Loucy (cell line): Measurements from ENCODE around the gene PPP1R14B.
A peak's percentile ranks its signal among the peaks of the same experiment; 100 is the strongest.
"Not testable (repeated sequence)": the region's sequence is repeated elsewhere in the genome, so short reads cannot be mapped to it uniquely, and the experiment has no call there.

ENCODE experiments used
- H2AFZ ChIP-seq: fragments of 200-600 bp; sonication (generic); 2 replicates; pipeline ENCODE4 v1.6.0; 2016; ENCODE audit warnings: antibody characterized with exemption, mild to moderate bottlenecking, low read length, moderate library complexity
- H3F3A ChIP-seq: fragments of 200-600 bp; 2 replicates; pipeline ENCODE4 v1.6.0; 2016; ENCODE audit warnings: antibody characterized with exemption, low read depth, mild to moderate bottlenecking
- H3K27me3 ChIP-seq: fragments of 200-600 bp; sonication (generic); 2 replicates; pipeline ENCODE4 v1.6.1; 2014; ENCODE audit warnings: low read length, mild to moderate bottlenecking; ENCODE audit not compliant: insufficient read depth, poor library complexity, severe bottlenecking
- H3K36me3 ChIP-seq: fragments of 200-600 bp; sonication (generic); 2 replicates; pipeline ENCODE4 v1.6.1; 2016; ENCODE audit warnings: low read length; ENCODE audit not compliant: insufficient read depth
- H3K4me1 ChIP-seq: fragments of 200-600 bp; sonication (generic); 2 replicates; pipeline ENCODE4 v1.5.1; 2014; ENCODE audit warnings: low read length, mild to moderate bottlenecking; ENCODE audit not compliant: insufficient read depth, poor library complexity, severe bottlenecking
- H3K4me2 ChIP-seq: fragments of 200-600 bp; sonication (generic); 2 replicates; pipeline ENCODE4 v1.6.0; 2014; ENCODE audit warnings: antibody characterized with exemption, low read length, low read depth, mild to moderate bottlenecking; ENCODE audit not compliant: poor library complexity, severe bottlenecking
- H3K4me3 ChIP-seq: fragments of 200-600 bp; sonication (generic); 2 replicates; pipeline ENCODE4 v1.5.1; 2014; ENCODE audit warnings: low read length, mild to moderate bottlenecking, mixed read lengths; ENCODE audit not compliant: poor library complexity, severe bottlenecking
- H3K79me2 ChIP-seq: fragments of 200-600 bp; sonication (generic); 2 replicates; pipeline ENCODE4 v1.6.1; 2014; ENCODE audit warnings: low read length; ENCODE audit not compliant: insufficient read depth
- H3K9ac ChIP-seq: fragments of 200-600 bp; sonication (generic); 2 replicates; pipeline ENCODE4 v1.6.0; 2014; ENCODE audit warnings: mild to moderate bottlenecking, low read depth, low read length, moderate library complexity; ENCODE audit not compliant: poor library complexity, severe bottlenecking
- H3K9me2 ChIP-seq: fragments of 200-600 bp; sonication (generic); replicated peaks from 2 replicates; pipeline ENCODE4 v1.6.1; 2016; ENCODE audit warnings: low read depth, low read length, mixed read lengths
- H3K9me3 ChIP-seq: fragments of 200-600 bp; sonication (generic); 2 replicates; pipeline ENCODE4 v1.6.1; 2014; ENCODE audit warnings: mild to moderate bottlenecking, antibody characterized with exemption, low read length, low read depth; ENCODE audit not compliant: insufficient read depth
- H4K20me1 ChIP-seq: fragments of 200-600 bp; sonication (generic); 2 replicates; pipeline ENCODE4 v1.6.0; 2014; ENCODE audit warnings: antibody characterized with exemption, low read length, mild to moderate bottlenecking; ENCODE audit not compliant: insufficient read depth, poor library complexity, severe bottlenecking
- CTCF ChIP-seq: fragments of 200-600 bp; sonication (generic); conservative IDR thresholded peaks from 2 replicates; pipeline ENCODE4 v1.5.1; 2014; ENCODE audit warnings: mild to moderate bottlenecking, antibody characterized with exemption, low read length
- EZH2phosphoT487 ChIP-seq: fragments of 200-600 bp; IDR thresholded peaks from 2 replicates; pipeline ENCODE4 v1.6.1; 2018; ENCODE audit warnings: antibody characterized with exemption, mild to moderate bottlenecking, moderate library complexity, borderline replicate concordance

The PPP1R14B gene

GRCh38 chr11:64248578-64248977 lies 1.8 kb upstream of the PPP1R14B start:
- H3K9ac ChIP-seq, result no peak overlapping the region
- H3K36me3 ChIP-seq, result peaks cover 7% of the 10 kb centered on the region; the same call in 1 of the 2 replicates
- peaks cover 3% of the 10 kb centered on the region; the same call in 1 of the 2 replicates for H3F3A ChIP-seq
- peaks cover 18% of the 10 kb centered on the region for H4K20me1 ChIP-seq
- H3K4me3 ChIP-seq, result no peak overlapping the region
- H3K4me2 ChIP-seq, result no peak overlapping the region
- no peaks in the 10 kb centered on the region for H3K9me3 ChIP-seq
- H2AFZ ChIP-seq, result no peak overlapping the region
- no peaks in the 10 kb centered on the region for H3K9me2 ChIP-seq
- H3K4me1 ChIP-seq, result peaks cover 35% of the 10 kb centered on the region
- H3K79me2 ChIP-seq, result peaks cover 33% of the 10 kb centered on the region
- no peaks in the 10 kb centered on the region for H3K27me3 ChIP-seq
- no peak for TF ChIP-seq CTCF
- no peak for TF ChIP-seq EZH2phosphoT487

DNA sequence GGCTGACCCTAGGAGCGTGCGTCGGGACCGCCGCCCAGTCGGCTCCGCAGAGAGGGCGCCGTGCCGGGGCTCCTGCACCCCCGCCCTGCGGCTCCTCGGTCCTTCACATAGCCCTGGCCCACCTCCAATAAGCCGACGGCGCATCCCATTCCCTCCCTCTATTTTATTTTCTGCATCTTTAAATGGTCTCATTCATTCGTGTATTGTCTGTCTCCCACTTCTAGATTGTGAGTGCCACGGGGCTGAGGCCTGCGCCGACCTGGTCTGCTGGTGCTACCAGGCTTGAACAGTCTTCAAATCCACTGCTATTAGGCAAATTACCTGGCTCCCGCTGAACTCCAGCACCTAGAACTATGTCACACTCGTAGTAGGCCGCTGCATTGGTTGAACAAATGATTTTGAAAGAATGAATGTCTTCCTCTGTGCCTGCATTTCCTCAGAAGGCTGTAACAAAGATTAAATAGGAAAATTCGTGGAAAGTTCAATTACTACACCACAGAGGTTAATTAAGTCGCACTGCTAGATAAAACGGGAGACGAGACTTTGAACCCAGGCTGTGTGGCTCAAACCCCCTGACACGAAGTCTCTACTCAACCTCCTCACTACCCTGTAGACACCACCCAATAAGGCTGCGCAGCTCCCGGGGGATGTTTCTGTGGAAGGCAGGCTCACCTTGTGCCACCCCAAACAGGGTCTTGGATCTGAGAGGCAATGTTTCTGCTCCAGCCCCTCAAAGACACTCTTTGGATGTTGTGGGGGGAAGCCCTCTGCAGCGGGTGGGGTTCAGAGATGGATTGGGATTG lies 1.2 kb upstream of the PPP1R14B start:
- H3K9ac ChIP-seq, result no peak overlapping the region
- peaks cover 3% of the 10 kb centered on the region; the same call in 1 of the 2 replicates for H3F3A ChIP-seq
- H3K79me2 ChIP-seq, result peaks cover 39% of the 10 kb centered on the region
- no peak for TF ChIP-seq CTCF
- H4K20me1 ChIP-seq, result peaks cover 22% of the 10 kb centered on the region
- peaks cover 11% of the 10 kb centered on the region; the same call in 1 of the 2 replicates for H3K36me3 ChIP-seq
- peak overlapping the region; percentile 94; the same call in 1 of the 2 replicates for H2AFZ ChIP-seq
- no peaks in the 10 kb centered on the region for H3K27me3 ChIP-seq
- peak overlapping the region; percentile 100 for H3K4me2 ChIP-seq
- no peaks in the 10 kb centered on the region for H3K9me3 ChIP-seq
- peak overlapping the region; percentile 88 for H3K4me3 ChIP-seq
- peaks cover 38% of the 10 kb centered on the region for H3K4me1 ChIP-seq
- no peaks in the 10 kb centered on the region for H3K9me2 ChIP-seq

- not testable (repeated sequence) for H3K4me2 ChIP-seq, H3K27me3 ChIP-seq, H3K9me3 ChIP-seq, H3K9me2 ChIP-seq, H3F3A ChIP-seq, H2AFZ ChIP-seq
- H4K20me1 ChIP-seq, result peaks cover 31% of the 10 kb centered on the region
- peaks cover 44% of the 10 kb centered on the region for H3K4me1 ChIP-seq
- H3K79me2 ChIP-seq, result peaks cover 48% of the 10 kb centered on the region
- H3K4me3 ChIP-seq, result peak overlapping the region; percentile 96
- H3K36me3 ChIP-seq, result peaks cover 11% of the 10 kb centered on the region; the same call in 1 of the 2 replicates
- peak overlapping the region; percentile 88 for H3K9ac ChIP-seq
Observed at GRCh38 chr11:64246621-64246870, 197 bp downstream of the PPP1R14B start.
